GM21447 (cell line): ENCODE measurements around the gene ITPKC.
A peak's percentile ranks its signal among the peaks of the same experiment; 100 is the strongest.

Experiments
- ATAC-seq: cut with Tn5 transposase; IDR thresholded peaks from one replicate; pipeline ENCODE4 v1.9.1; 2021; ENCODE audit not compliant: unreplicated experiment

Gene ITPKC

GRCh38 chr19:40690050-40690692, 26.7 kb upstream of the ITPKC start, which contains the start of gene NUMBL:
NUMBL (minus strand) TSS chr19:40690651; CDS start chr19:40690483, 168 bp downstream.
- ATAC-seq = no peak

- peak; percentile 55 for ATAC-seq
Measured at GRCh38 chr19:40690693-40691420, 26.1 kb upstream of the ITPKC start.

- ATAC-seq = no peak
Measured at GRCh38 chr19:40691421-40692211, 25.3 kb upstream of the ITPKC start.

- ATAC-seq = no peak
Measured at GRCh38 chr19:40692212-40692551, 24.7 kb upstream of the ITPKC start.

- ATAC-seq = no peak
Measured at GRCh38 chr19:40693150-40693788, 23.6 kb upstream of the ITPKC start.

DNA sequence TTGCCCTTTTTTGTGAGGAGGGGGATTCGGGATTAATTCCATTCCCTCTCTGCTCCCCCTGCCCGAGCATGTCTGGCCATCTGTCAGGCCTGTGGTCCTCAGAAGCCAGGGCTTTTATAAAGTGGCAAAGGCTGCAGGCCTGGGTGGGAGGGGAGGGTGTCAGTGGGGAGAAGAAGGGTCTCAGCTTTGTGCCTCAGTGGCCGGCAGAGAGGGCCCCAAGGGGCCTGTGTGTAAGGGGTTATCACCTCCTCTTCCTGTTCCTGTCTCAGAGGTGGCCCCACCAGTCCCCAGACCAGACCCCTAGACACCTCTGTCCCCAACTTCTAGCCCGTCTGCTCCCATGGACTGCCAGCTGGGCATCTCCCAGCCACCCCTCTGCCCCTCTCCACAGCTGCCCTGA, 23.0 kb upstream of the ITPKC start:
- no peak for ATAC-seq

GRCh38 chr19:40695881-40696280, 21.0 kb upstream of the ITPKC start:
- no peak for ATAC-seq

- no peak for ATAC-seq
Measured at GRCh38 chr19:40697007-40697406, 19.9 kb upstream of the ITPKC start.

- ATAC-seq = no peak
Measured at GRCh38 chr19:40700083-40700482, 16.8 kb upstream of the ITPKC start.

DNA sequence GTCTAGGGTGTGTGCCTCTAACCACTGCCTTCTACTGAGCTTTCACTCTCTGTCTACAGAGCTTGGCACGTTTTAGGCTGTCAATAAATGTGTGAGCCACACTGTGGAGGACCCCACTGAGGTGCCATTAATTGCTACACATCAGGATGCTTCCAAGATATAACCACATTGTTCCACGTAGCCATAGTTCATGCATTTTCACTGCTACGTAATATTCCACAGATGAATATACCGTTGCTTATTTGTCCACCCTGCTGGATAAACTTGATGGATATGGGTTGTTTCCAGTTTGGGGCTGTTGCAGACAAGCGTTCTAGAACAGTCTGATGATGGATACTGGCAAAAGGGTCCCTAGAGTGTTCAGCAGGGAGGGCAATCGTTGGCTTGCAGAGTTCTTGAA, 15.2 kb upstream of the ITPKC start:
- ATAC-seq = no peak

DNA sequence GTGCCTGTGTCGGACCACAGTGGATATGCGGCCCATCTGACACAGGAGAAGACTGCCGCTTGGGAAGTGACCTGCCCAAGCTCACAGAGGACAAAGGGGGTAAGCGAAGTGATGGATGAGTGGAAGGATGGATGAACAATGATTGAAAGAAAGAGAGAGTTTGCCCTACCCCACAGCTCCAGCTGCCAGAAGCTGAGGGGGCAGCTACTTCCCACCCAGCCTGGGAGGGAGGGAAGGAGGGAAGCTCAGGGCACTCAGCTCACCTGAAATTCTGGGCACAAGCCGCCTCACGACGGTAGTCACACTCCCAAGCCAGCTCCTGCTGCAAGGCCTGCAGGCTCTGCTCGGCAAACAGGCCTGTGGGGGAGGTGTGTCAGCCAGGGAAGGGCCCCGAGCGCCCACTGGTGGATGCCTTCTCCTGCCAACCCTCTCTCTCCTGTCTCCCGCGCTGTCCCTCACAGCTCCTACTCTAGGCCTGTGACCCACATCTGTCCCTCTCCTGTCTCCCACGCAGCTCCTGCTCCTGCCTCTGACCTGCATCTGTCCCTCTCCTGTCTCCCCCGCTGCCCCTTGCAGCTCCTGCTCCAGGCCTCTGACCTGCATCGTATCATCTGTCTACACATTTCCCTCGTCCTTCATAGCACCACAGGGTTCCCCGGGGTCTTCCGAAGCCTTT, 14.4 kb upstream of the ITPKC start:
- ATAC-seq = no peak

DNA sequence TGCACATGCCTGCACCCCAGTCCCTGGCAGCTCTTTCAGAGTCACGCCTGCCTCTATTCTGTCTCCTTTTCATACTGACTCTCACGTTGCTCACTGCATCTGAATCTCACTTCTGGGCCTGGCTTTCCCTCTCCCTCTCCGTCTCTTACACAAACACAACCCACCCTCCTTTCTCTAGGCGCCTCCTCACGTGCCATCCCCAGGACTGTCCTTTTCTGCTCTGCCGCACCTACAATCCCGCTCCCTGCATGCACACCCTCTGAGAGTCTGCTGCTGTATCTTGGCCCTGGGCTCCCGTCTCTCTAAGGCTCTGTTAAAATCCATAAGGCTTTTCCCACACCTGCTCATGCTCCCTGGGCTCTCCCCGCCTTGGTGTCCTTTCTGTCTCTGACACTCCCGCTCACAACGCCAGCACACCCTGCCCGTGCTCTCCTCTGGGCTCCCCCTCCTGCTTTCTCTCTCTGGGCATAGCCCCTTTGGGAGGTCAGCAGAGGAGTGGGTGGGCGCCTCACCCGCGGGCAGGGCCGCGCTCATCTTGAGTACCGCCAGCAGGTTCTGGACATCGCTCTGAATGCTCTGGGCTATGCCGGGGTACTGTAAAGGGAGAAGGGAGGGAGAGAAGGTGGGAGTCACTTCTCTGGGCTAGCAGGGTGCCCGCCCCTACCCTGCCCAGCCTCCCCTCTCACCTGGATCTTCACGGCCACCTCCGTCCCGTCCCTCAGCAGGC, 13.7 kb upstream of the ITPKC start:
- no peak for ATAC-seq

DNA sequence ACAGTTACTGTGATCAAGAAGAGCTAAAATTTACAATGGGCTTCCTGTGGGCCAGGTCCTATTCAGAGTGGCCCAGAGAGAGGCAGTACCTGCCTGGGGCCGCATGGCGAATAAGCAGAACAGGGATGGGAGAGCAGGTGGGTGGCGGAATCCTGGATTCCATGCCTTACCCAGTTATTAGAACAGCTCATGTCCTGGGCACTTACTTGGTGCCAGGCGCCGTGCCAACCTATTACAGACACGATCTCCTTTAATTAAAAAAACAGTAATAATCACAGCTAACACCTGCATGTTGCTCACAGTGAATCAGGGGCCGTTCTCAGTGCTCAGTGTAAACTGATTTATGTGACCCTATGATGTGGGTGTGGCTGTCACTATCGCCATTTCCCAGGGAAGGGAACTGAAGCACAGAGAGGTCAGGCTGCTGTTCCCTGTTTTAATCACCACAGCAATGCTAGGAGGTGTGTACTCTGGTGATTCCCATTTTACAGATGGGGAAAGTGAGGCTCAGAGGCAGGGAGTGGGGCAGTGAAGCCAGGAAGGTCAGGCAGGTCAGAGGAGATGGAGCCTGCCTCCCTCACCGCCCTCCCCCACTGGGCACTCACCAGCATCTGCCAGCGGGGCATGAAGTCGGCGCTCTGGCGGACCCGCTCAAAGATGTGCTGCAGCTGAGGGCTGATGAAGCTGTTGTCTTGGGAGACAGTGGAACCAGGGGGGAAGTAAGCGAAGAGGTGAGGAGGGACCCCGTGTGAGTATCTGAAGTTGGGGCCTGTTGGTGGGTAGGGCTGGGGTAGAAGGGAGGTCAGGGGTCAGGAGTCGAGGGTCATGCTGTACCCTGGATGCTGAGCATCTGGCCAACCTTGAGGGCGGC, 12.2 kb upstream of the ITPKC start:
- ATAC-seq = no peak

DNA sequence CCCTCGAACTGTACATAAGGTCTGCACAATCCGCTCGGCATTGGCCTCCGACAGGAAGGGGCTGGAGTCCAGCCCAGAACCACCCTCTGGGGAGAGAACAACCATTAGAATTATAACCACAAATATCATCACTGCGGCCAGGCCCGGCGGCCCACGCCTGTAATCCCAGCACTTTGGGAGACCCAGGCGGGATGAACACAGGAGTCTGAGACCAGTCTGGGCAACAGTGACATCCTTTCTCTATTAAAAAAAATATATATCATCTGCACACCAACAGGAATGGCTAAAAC, 11.6 kb upstream of the ITPKC start:
- no peak for ATAC-seq

- ATAC-seq = no peak
Measured at GRCh38 chr19:40705950-40706619, 10.8 kb upstream of the ITPKC start.

DNA sequence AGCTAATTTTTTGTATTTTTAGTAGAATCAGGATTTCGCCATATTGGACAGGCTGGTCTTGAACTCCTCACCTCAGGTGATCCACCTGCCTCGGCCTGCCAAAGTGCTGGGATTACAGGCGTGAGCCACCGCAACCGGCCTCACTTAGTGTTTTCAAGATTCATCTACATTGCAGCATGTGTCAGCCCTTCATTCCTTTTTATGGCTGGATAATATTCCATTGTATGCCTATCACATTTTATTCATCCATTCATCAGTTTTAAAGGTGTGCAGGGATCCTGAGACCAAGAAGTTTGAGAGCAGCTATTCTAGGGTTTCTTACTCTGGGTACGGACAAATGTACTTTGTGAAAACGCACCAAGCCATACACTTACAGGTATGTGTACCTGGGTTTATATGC, 9.3 kb upstream of the ITPKC start:
- no peak for ATAC-seq

- no peak for ATAC-seq
Measured at GRCh38 chr19:40709817-40710216, 7.1 kb upstream of the ITPKC start.

GRCh38 chr19:40713939-40714338, 3.0 kb upstream of the ITPKC start:
- no peak for ATAC-seq
